Activated CD8-positive, alpha-beta memory T cell treated with anti-CD3 and anti-CD28 coated beads for 24 hours (primary cell): Measurements from ENCODE around the gene SYNE4.

Experiments used
- DNase-seq: peaks from one replicate; pipeline ENCODE4 v3.0.0-alpha.2; 2020

The SYNE4 gene

DNA sequence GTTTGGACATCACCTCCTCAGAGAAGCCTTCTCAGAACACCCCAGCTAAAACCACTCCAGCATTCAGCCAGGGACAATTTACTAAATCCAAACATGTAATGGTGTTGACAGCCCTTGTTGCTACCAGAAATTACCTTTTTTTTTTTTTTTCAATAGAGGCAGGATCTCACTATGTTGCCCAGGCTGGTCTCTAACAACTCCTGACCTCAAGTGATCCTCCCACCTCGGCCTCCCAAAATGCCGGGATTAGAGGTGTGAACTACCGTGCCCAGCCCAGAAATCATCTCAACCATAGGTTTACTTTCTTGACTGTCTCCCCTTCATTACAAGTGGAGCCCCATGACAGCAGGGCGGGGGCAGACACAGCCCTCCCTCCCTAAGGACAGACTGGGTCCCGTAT, 14.8 kb upstream of the SYNE4 start:
- no peak for DNase-seq

DNA sequence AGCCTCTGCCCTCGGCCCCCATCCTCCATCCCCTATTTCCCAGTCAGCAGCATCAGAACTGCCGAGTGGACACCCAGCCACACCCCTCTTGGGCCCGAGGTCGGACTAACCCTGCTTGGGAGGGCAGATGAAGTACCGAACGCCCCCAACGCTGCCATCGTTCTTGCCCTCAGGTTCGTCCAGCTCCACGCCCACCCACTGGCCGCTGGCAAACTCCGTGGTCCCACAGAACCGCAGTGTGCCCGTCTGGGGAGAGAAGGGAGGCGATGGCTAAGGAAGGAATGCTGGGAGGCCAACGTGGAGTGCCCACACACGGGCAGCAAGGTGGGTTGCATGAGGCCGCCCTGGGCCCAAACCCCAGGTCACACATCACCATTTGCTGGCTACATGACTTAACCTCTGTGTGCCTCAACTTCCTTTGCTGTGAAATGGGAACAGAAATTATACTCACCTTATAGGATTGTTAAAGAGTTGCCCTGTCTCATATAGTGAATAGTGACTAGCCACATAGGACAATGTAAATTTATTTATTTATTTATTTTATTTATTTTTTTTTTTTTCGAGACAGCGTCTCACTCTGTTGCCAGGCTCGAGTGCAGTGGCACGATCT, 10.6 kb upstream of the SYNE4 start:
- DNase-seq = no peak

DNA sequence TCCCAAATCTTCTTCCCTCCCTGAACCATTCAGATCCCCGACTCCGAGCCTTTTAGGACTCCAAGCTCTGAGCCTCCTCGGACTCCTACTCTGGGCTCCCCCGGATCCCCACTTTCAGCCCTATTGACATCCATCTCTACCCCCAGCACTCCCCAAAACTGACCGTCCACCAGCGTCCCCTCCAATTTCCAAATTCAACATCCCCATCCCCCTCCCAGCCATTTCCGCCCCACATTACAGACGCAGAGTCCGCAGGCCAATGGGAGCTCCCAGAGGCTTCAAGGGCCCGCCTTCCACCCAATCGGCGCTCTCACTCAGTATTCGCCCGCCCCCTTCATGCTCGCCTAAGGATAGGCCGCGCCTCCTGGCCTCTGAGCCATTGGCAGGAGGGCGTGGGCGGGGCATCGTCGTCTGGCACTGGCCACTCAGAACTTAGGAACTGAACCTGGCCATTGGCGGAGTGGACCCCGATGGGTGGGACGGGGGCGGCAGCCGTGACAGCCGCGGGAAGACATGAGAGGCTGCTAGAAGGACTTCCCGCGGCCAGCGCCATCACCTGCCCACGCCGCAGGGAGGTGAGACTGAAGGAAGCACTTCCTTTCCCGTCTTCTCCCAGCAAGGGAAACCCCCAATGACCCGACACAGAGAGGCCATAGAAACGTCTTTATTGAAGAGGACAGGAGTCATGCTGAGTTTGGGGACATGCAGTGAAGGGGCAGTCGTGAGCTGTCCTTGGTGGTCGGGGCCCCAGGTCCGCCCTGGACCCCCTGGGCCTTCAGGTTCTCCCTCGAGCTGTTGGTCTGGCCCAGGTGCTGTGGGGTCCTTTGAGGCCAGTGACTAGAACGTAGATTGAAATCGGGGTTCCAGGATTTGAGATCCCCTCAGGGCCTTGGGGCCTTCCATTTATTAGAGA, 5.7 kb upstream of the SYNE4 start, which contains the start of gene ALKBH6:
Gene ALKBH6 (minus strand): TSS at position 202 of the 913 bp plus-strand sequence. CDS start 816 bp downstream, outside the sequence.
- DNase-seq = peak; percentile 99

- DNase-seq = no peak
Observed at GRCh38 chr19:36013280-36014011, 4.8 kb upstream of the SYNE4 start.

- DNase-seq = no peak
Observed at GRCh38 chr19:36010402-36010801, 1.8 kb upstream of the SYNE4 start.

- no peak for DNase-seq
Observed at GRCh38 chr19:36009633-36010379, 1.2 kb upstream of the SYNE4 start.

- DNase-seq = peak; percentile 75
Observed at GRCh38 chr19:36009220-36009619, 607 bp upstream of the SYNE4 start.

DNA sequence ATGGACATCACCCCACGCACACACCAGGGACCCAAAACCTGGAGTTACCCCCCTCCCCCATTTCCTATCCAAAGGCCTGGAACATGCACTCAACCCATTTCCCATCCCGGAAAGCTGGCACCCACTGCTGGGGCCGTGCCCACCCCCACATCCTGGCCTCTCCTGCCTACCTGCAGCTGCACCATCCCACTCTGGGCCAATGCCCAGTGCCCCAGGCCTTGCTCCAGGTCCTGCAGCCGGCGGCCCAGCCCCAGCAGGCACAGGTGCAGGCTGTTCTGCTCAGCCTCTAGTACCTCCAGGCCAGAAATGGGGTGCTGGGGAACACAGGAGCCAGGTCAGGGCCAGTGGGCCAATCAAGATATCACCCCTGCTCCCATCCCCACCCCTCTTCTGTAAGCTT, 1.7 kb downstream of the SYNE4 start:
- DNase-seq = no peak

DNA sequence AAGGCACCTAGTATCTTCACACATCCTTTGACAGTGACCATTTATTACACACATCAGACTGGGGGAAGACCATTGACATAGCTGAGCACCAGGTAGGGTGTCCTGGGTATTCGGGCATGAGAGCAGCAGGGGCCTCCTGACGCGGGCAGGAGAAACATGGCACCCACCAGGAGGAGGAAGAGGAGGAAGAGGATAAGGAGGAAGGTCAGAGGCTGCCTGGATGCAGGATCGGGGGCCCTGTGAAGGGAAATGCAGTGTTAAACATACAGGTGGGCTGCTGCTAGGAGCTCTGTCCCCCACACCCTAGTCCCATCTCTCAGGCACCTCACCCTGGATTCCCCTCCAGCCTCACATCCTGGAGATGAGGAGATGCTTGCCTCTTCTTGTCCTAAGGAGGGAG, 5.3 kb downstream of the SYNE4 start:
- no peak for DNase-seq

GRCh38 chr19:36001605-36002004, 7.0 kb downstream of the SYNE4 start:
- DNase-seq = no peak

- no peak for DNase-seq
Observed at GRCh38 chr19:35996777-35997176, 11.8 kb downstream of the SYNE4 start.

GRCh38 chr19:35995048-35995993, 13.3 kb downstream of the SYNE4 start, which contains the start of gene SDHAF1:
TSS of gene SDHAF1 (plus strand) at chr19:35995188. CDS start at chr19:35995275, 87 bp downstream.
- DNase-seq = peak; percentile 97

DNA sequence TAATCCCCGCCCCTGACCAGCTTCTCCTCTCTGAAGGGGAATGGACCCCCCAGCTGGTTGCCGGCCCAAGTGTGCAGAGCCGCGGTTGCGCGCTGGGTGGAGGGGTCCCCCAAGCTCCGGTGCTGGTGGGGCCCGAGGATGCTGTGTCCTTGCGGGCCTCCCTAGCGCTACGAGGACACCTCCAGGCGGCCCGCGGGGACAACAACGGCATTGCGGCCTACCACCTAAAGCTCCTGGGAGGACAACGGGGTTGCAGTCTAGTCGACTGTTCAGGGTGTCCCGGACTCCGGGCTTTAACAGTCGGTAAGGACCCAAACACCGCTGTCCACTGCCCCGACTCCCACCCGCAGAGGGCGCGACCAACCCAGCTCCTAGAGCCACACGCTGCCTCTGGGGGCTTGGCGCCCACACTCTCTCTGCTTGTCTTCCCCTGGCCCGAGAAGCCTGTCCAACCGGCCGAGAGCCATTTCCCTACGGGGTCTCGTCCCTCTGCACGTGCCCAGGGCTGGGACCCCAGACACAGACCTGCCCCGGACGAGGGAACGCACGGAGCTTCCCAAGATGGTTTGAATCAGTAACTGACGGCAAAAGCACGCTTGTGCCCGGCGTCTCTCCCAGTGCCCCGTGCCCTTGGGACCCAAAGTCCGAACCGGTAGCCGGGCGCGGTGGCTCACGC, 14.6 kb downstream of the SYNE4 start:
- DNase-seq = peak; percentile 62

DNA sequence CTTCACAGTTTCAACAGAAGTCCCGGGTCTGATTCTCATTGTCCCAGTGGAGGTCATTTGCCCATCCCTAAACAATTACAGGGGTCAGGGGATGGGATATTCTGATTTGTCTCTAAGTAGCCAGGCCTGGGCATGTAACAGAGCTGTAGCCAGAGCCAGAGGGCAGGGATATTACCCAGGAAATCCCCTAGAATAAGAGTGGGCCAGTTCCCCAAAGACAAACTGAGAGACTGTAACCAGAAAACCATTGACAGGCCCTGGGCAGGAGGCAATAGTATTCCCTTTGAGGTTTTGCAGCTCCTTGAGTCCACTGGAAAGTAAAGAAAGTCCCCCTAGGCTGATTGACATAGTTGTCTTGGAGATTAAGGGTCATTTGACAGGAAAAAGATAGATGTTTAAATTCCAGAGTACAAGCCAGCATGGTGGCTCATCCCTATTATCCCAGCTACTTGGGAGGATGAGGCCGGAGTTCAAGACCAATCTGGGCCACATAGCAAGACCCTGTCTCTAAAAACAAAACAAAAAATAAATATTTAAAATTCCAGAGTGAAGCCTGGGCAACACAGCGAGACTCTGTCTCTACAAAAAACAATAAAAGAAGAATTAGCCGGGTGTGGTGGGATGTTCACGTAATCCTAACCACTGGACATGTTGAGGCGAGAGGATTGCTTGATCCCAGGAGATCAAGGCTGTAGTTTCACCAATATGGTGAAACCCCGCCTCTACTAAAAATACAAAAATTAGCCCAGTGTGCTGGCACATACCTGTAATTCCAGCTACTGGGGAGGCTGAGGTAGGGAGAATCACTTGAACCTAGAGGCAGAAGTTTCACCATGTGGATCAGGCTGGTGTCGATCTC, 15.5 kb downstream of the SYNE4 start:
- DNase-seq = no peak

DNA sequence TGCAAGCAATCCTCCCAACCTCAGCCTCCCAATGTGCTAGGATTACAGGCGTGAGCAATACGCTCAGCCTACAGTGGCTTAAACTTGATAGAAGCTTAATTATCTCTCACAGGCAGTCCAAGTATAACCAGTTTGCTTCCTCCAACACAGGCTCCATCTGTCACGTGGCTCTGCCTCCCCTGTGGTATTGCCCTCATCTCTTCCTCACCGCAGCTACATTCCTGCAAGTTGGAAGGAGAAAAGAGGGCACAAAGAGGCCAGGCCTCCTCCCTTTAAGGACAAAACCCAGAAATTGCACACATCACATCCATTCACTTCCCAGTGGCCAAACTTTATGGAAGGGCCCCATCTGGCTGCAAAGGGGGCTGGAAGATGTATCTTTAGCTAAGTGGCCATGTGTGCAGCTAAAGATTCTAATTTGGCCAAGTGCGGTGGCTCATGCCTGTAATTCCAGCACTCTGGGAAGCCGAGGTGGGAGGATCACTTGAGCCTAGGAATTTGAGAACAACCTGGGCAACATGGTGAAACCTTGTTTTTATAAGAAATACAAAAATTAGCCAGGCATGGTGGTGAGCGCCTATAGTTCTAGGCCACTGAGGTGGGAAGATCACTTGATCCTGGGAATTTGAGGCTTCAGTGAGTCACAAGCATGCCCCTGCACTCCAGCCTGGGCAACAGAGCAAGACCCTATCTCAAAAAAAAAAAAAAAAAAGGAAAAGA, 16.7 kb downstream of the SYNE4 start:
- no peak for DNase-seq

GRCh38 chr19:35990771-35991730, 17.6 kb downstream of the SYNE4 start:
- DNase-seq = no peak

DNA sequence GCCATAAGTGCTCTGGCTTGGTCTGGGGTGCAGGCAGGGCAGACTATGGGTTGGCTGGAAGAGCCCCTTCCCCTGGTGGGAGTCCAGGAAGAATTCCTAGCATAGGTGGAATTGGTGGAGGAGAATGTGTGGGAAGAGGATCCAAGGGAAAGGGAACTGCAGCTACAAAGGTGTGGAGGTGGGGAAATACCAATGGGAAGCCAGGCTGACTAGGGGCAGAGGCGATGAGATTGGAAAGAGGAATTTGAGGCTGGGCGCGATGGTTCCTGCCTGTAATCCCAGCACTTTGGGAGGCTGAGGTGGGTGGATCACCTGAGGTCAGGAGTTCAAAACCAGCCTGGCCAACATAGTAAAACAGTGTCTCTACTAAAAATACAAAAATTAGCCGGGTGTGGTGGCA, 18.5 kb downstream of the SYNE4 start:
- no peak for DNase-seq

- no peak for DNase-seq
Observed at GRCh38 chr19:35988824-35989223, 19.8 kb downstream of the SYNE4 start.
